GM21825 (cell line): Measurements from ENCODE around the gene EEF2KMT.
A peak's percentile ranks its signal among the peaks of the same experiment; 100 is the strongest.
"Not testable (repeated sequence)": the region's sequence is repeated elsewhere in the genome, so short reads cannot be mapped to it uniquely, and the experiment has no call there.

Experiments used
- ATAC-seq: cut with Tn5 transposase; IDR thresholded peaks from one replicate; pipeline ENCODE4 v1.9.1; 2021; ENCODE audit warnings: mild to moderate bottlenecking, moderate library complexity; ENCODE audit not compliant: unreplicated experiment

The EEF2KMT gene

DNA sequence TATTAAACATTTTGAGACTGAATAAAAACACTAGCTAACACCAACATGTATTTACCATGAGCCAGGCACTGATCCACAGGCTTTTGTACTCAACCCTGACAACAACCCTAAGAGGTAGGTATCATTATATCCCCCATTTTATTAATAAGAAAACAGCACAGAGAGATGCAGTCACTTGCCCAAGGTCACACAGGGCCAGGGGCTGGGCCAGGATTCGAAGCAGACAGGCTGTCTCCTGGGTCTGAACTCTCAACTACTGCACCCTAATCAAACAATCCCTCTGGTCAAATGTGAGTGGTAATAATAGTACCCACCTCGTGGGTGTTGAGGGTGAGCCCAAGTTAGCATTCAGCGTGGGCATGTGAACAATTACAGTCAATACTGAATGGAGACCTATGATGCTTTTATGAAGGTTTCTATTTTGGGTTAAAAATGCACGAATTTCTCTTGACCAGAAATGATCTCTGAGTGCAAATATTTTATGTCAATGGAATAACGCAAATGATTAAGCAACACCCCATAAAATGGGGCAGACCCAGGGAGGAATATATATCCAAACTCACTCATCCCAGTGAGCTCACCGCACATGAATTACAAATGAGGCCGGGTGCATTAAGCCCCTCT lies 1.0 kb downstream of the EEF2KMT start:
- not testable (repeated sequence) for ATAC-seq

DNA sequence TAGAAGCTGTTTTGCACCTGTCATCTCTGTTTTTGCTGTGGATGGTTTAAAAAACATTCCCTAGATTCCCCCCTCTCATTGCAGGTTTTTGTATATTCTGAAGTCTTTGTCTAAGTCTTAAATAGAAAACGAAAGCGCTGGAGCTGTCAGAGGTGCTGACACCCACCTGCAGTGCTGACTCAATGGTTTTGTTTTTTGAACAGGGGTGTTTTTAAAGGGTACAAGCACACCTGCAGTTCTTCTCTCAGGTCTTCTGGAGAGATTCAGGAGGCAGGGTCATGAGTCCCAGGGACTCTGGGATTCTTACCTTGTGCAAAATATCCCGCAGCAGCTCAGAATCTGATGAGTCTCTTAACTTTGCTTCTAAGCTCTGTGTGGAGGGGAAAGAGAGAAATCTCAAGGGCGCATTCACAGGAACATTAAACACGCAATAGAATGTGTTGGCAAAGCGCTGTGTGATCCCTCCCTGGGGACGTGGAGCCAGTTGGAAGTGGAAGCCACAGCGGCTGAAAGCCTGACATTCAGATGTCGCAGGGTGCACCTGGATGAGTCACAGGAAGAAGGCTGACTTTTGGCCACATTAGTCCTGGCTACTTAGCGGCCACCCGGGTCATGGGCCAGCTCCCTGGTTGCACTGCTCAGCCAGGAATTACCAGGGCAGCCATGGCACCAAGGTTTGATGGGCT lies 2.3 kb downstream of the EEF2KMT start:
- not testable (repeated sequence) for ATAC-seq

DNA sequence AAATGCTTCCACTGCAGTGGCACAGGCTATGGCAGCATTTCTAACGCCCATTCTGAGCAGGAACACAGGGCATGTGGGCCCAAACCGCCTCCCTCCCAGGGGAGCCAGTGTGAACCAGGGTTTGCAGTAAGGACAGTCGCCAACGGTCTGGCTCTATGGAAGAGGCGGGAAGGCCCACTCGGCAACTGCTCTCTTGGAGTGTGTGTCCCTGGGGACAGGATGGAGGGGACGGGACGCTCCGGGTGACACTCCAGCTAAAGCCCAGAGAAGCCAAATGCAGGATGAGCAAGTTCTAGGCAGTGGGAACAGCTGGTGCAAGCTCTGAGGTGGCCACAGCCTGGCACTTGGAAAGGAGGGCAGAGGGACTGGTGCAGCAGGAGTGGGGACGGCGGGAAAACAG lies 3.8 kb downstream of the EEF2KMT start:
- not testable (repeated sequence) for ATAC-seq

DNA sequence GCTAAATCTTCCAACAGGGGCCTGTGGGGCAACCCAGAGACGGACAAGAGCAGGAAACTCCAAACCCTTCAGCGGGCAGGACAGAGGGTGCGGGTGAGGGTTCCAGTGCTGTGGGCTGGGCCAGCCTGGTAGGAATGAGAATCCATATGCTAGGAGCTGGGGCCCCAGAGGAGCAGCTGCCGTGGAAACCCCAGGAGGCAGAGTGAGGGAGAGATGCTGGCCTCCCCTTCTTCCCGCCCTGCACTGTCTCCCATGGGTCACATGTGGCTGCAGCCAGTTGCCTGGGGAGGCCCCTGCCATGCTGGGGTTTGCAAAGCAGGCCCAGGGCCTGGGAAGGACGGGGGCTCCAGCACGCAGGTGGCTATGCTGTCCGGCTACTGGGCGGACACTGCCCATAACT lies 4.5 kb downstream of the EEF2KMT start:
- not testable (repeated sequence) for ATAC-seq

DNA sequence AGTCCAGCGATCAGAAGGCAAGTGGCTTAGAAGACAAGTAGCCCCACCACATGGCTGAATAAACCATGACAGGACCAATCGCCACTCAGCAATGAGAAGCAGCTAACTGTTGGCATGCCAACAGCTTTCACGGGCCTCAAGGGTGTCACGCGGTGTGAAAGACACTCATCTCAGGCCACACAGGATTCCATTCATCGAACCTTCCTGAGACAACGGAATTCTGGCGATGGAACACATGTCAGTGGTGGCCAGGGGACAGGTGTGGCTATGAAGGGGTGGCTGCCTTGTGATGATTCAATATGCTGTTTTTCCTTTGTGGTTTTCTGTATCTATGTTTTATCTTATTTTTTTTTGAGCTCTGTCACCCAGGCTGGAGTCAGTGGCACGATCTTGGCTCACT lies 7.0 kb downstream of the EEF2KMT start:
- ATAC-seq, result not testable (repeated sequence)

DNA sequence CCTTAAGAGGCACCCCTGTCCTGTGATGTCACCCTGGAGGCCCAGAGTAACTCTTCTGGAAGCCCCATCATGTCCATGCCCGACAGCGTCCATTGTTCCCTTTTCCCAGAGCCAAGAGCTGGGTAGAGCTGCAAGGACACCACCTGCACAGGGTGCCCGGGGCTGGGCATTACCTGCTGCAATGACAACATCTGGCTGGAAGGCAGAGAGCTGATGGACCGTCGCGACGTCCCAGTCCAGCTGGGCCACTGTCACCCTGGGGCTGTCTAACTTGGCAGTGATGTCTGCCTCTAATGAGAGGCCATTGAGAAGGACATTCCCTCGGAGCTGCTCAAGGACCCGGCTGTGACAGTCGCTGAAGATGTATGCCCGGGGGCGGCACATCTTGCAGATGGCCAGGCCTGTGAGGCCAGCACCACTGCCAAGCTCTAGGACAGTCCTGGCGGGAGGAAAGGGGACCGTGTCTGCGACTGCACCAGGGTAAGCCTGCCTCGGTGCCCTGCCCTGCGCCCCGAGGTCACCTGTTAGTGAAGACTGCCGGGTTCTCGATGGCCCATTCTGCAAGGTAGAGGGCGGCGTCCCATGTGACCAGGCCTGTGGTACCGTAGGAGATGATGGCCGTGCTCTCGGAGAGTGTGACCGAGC lies 7.6 kb downstream of the EEF2KMT start:
- ATAC-seq, result not testable (repeated sequence)

DNA sequence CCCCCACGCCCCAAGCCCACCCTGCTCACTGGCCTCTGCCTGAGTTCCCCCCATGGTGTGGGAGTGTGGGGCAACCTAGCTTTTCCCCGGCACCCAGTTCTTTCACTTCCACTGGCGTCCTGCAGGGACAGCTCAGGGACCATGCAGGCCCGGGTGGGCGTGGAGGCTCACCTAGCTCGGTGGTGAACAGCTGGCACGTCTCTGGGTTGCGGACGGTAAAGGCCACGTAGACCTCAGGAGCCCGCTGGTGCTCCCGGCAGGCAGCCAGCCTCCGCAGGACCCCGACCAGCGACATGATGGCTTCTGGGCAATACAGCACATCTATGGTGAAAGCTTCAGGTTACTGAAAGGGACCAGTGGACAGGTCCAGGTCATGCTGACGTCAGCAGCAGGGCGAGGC lies 8.7 kb downstream of the EEF2KMT start:
- ATAC-seq, result not testable (repeated sequence)

DNA sequence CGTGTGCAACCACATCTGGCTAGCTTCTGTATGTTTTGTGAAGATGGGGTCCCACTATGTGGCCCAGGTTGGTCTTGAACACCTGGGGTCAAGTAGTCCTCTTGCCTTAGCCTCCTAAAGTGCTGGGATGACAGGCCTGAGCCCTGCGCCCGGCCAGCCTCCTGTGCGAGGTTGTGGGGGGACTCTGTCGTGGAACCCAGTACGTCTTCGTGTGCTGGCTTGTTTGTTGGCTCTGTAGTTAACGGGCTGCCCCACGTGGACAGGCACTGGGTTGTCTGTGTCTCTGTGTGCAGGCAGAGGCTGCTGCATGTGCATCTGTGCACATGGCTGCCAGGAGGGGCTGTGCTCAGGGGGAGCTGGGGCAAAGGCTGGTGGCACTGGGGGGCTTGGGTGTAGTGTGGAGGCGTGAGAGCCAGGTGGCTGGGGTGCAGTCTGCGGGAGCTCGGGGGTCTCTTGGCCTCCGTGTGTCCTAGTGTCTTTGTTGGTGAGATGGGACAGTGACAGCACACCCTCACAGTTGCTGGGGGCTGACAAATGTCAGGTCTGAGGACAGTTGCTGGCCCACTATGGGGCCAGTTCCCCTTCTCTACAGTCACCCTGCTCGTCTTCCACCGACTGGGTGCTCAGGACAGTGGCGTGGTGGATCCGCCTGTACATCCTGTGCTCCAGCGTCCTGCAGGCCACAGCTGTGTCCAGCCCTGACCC lies 9.4 kb downstream of the EEF2KMT start:
- not testable (repeated sequence) for ATAC-seq

DNA sequence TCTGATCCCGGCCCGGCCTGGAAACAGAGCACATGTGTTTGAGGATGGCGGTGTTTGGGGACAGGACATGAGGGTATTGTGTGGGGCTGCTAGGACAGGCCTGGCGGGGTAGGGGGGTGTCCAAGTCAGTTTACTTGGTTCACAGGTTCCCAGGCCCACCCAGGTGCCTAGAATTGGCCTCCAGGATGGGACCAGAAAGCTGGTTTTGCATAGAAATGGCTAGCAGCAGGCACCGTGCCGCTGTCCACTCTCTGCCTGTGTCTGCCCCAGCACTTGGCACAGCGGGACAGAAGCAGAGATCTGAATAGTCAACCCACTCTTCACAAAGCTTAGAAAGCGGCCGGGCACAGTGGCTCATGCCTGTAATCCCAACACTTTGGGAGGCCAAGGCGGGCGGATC lies 11.9 kb downstream of the EEF2KMT start:
- ATAC-seq, result not testable (repeated sequence)

DNA sequence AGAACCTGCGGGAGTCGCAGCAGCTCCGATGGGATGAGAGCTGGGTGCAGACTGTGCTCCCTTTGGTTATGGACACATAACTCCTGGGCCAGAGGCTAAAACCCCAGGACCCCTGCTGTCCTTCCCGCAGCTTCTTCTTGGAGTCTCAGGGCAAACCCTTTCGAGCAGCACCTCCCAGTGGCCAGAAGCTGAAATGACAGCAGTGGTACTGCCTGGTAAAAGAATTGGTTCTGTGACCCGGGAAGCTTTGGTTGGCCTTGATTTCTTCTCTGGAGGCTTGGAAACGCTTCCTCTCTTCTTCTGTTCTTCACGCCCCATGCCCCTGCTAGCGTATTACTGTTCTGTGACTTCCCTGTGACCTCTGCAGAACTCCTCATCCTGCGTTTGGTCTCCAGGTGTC lies 12.8 kb downstream of the EEF2KMT start:
- not testable (repeated sequence) for ATAC-seq

DNA sequence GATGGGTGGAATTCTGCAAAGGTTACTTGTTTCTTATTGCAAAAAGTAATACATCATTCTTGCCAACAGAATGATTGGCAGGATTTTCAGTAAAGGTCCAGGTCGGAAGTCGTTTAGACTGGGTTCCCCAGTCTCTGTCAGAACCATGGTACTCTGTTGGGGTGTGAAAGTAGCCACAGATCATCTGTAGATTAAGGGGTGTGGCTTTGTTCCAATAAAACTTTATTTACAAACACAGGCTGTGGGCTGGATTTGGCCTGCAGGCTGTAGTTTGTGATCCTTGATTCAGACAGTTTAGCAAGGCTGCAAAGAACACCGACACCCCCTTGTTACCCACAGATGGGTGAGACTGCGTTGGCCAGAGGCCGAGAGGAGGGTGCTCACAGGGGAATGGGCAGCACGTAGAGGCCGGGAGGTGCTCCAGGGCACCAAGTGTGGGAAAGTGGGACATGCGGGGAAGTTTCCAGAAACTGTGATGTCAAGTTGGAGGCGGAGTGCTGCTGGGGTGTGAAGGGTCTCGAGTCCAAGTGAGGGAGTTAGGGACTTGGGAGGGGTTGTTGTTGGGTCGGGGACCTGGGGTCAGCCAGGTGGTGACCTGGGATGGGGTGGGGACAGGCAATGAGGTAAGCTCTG lies 13.4 kb downstream of the EEF2KMT start:
- not testable (repeated sequence) for ATAC-seq

DNA sequence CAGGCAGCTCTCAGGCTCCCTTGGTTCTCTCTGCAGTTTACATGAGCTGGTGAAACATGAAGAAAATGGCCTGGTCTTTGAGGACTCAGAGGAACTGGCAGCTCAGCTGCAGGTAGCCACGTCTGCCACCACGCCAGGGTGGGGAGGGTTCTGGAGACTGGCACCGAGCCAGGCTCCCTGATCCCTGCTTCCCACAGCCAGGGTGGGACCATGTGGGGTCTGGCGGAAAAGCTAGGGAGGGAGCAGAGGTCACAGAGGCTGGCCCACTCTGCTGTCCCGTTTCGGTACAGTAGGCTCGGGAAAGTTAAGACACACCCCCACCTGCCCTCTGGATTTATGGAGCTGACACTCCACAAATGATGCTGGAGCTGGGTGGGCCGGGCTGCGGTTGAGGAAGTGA lies 13.9 kb downstream of the EEF2KMT start:
- ATAC-seq, result not testable (repeated sequence)

DNA sequence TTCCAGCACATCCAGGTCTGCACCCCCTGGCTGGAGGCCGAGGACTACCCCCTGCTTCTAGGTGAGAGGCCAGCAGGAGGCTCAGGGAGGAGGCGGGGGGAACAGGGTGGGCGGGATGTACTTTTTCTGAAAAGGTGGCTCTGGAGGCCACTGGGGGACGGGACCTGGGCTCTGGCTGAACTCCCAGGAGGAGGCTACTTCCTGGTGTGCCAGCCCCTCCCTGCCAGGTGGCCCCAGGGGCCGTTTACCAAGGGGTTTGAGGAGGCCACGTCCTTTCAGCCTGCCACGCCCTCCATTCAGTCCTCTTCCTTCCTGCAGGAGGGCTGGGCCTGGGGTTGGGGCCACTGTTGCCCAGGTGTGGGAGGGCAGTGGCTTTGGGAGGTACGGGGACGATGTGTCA lies 16.6 kb downstream of the EEF2KMT start:
- ATAC-seq, result not testable (repeated sequence)

DNA sequence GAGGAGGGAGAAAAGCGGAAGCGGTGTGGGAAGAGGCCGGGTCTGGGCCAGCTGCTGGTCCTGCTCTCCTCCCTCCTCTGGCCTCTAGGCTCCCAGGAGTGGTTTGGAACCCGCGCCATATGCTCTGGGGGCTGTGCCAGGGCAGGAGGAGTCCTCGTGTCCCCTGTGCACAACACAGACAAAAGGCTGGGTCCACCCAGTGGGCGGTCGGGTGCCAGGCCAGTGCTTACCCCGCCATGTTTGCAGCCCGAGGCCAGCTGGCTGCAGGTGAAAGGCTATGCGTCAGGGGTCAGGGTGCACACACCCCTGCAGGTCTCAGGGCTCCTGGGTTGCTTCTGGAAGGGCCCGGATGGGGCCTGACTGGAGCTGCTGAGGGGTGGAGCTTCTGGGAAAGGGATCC lies 17.1 kb downstream of the EEF2KMT start:
- ATAC-seq, result not testable (repeated sequence)

DNA sequence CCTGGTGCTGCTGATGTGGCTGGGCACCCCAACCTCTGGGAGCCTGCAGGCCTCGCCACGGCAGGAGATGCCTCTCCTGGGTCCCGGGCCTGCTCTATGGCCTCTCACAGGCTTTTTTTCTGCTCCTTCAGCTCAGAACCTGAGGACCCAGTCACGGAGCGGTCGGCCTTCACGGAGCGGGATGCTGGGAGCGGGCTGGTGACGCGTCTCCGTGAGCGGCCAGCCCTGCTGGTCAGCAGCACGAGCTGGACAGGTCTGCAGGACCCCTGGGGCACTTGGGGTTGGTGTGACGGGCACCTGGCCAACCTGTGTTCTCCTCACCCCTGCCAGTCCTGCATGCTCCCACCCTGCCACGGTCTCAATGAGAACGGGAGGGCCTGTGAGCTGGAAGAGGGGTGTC lies 19.0 kb downstream of the EEF2KMT start:
- ATAC-seq, result no peak

DNA sequence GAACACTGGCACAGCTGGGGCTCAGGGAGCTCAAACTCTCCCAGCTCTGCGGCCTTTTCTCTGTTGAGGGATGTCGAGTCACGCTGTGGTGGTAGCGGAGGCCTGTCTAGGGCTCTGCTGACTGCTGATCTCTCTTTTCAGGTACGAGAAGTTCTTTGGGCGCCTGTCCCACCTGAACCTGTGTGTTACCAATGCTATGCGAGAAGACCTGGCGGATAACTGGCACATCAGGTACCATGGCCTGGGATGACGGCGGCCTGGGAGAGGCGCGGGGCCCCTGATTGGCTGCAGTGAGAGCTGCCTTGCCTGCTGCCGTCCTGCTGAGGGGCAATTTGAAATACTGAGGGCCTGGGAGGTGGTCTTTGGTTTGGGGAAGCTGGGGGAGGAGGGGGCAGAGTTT lies 20.3 kb downstream of the EEF2KMT start:
- no peak for ATAC-seq

DNA sequence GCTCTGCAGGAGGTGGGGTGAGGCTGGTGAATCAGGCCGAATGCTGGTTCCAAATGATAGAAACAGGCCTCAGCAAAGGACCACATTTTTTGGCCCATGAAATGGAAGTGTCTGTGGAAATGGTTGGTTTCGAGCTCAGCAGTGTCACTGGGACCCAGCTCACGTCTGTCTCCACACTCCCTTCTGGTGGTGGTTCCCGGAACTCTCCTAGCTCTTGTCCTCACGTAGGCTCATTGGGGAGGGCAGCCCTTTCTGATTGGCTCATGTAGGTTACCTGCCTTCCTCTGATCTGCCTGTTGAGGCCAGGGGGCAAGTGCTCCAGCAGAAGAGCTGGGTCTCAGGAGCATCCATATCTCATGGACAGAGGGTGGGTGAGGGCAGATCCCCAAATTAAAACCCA lies 22.0 kb downstream of the EEF2KMT start:
- no peak for ATAC-seq

DNA sequence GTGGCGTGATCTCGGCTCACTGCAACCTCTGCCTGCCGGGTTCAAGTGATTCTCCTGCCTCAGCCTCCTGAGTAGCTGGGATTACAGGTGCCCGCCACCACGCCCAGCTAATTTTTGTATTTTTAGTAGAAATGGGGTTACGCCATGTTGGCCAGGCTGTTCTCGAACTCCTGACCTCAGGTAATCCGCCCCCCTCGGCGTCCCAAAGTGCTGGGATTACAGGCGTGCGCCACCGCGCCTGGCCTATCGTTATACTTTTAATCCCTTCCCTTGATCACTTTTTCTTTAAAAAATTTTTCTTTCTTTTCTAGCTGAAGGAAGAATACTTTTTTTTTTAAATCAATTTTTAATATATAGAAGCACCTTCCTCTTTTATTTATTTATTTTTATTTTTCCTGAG lies 23.8 kb downstream of the EEF2KMT start:
- not testable (repeated sequence) for ATAC-seq

DNA sequence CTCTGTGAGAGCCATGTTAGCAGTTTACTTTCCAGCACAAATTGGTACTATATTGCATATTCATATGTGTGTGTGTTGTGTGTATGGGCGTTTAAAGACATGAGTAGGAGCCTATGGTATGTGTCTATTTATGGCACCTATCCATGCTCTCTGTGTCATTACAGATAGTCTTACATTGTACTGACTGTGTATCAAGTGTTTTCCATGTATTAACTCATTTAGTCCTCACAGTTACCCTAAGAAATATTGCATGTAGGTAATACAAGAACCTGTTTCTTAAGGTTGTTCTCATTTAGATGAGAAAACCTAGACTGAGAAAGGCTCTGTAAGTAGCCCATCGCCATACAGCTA lies 24.3 kb downstream of the EEF2KMT start:
- ATAC-seq, result no peak

DNA sequence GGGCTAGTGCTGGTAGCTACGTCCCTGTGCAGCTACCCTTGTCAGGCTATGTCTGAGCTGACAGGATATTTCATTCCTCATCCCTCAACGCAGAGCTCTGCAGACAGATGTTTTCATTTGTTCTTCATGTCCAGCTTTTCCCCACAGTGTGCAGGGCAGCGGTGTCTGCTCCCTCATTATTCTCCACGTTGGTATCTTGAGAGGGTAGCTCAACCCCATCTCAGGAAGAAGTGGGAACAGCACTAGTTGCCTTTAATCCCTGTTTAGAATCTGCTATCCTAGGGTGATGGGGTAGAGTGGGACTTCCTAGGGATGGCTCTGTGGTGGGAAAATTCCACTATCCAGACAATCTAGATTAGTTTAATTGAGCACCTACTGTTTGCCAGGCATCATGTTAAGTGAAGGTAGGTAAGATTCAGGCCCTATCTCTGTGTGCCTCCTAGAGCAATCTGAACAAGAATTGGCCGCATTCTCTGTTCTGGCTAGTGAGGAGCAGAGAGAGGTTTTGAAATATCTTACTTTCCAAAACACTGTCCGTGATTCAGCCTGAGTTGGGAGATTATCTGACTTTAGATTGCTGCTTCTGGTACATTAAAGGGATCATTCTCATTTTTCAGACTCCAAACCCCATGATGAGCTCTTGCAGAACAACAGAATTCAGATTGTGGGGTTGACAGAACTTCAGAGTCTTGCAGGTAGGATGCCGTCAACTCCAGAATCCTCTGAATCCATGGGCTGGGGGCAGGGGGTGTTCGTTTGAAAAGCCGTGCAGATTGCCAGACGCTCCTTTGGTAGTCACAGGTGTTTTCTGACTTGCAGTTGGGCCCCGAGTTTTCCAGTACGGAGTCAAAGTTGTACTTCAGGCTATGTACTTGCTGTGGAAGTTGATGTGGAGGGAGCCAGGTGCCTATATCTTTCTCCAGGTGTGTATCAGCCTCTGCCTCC lies 25.0 kb downstream of the EEF2KMT start:
- ATAC-seq, result peak; percentile 2
